CD4-positive, CD25-positive, alpha-beta regulatory T cell (primary cell): Measurements from ENCODE around the gene MRPS18A. TPM values are rescaled to one million over a fixed set of nuclear protein-coding genes. Genes with fewer than 3 reads are reported as not detected.
A peak's percentile ranks its signal among the peaks of the same experiment; 100 is the strongest.
"Not testable (repeated sequence)": the region's sequence is repeated elsewhere in the genome, so short reads cannot be mapped to it uniquely, and the experiment has no call there.

Experiments used
- ATAC-seq, 2 donors: fragments of 150-1000 bp; cut with Tn5 transposase; one replicate each; pipeline ENCODE4 v1.10.0; 2021; ENCODE audit warnings: low read depth in 2 of 2, moderate number of reproducible peaks in 2 of 2, moderate library complexity in 1 of 2
- DNase-seq, 3 donors: peaks; one replicate each; pipeline versions ENCODE4 v3.0.0 to v3.0.0-alpha.2; 2012 to 2022; ENCODE audit warnings: mixed read lengths in 1 of 3
- H3K27ac ChIP-seq: one replicate; pipeline ENCODE4 v1.7.0; 2013; ENCODE audit warnings: mild to moderate bottlenecking, low read length; ENCODE audit not compliant: insufficient read depth, poor library complexity, severe bottlenecking
- H3K27me3 ChIP-seq: one replicate; pipeline ENCODE4 v1.7.0; 2013; ENCODE audit warnings: low read length; ENCODE audit not compliant: control insufficient read depth, insufficient read depth
- H3K36me3 ChIP-seq: one replicate; pipeline ENCODE4 v1.7.0; 2013; ENCODE audit warnings: mild to moderate bottlenecking, low read length, moderate library complexity; ENCODE audit not compliant: control insufficient read depth, insufficient read depth
- H3K4me1 ChIP-seq: 2 replicates; pipeline ENCODE4 v1.7.0; 2013; ENCODE audit warnings: mild to moderate bottlenecking, low read length; ENCODE audit not compliant: insufficient read depth, control insufficient read depth, poor library complexity, severe bottlenecking
- H3K4me3 ChIP-seq: one replicate; pipeline ENCODE4 v1.7.0; 2013; ENCODE audit warnings: low read depth, mild to moderate bottlenecking, low read length, moderate library complexity
- H3K9me3 ChIP-seq, 2 experiments: 1 replicate in 1 of 2; 2 replicates in 1 of 2; pipeline ENCODE4 v1.7.0; 2013; ENCODE audit warnings: low read length in 2 of 2, mild to moderate bottlenecking in 1 of 2, moderate library complexity in 1 of 2; ENCODE audit not compliant: control insufficient read depth in 2 of 2
- H3K27ac Mint-ChIP-seq, 3 donors: one replicate each; pipeline ENCODE4 v1.8.0; 2020 to 2022; ENCODE audit warnings: mild to moderate bottlenecking in 3 of 3, mixed read lengths in 3 of 3, moderate library complexity in 2 of 3
- H3K27me3 Mint-ChIP-seq: one replicate; pipeline ENCODE4 v1.8.0; 2022; ENCODE audit warnings: mild to moderate bottlenecking, mixed read lengths
- H3K36me3 Mint-ChIP-seq: one replicate; pipeline ENCODE4 v1.8.0; 2020; ENCODE audit warnings: mixed read lengths
- H3K4me1 Mint-ChIP-seq, 4 donors: one replicate each; pipeline ENCODE4 v1.8.0; 2020 to 2022; ENCODE audit warnings: mixed read lengths in 4 of 4, mild to moderate bottlenecking in 1 of 4
- H3K4me3 Mint-ChIP-seq, 4 donors: one replicate each; pipeline ENCODE4 v1.8.0; 2020 to 2022; ENCODE audit warnings: mild to moderate bottlenecking in 4 of 4, mixed read lengths in 4 of 4, moderate library complexity in 3 of 4
- H3K9me3 Mint-ChIP-seq, 7 donors: one replicate each; pipeline ENCODE4 v1.8.0; 2020 to 2022; ENCODE audit warnings: mixed read lengths in 7 of 7, mild to moderate bottlenecking in 3 of 7, moderate library complexity in 2 of 7
- polyA plus RNA-seq, 4 donors: library from polyadenylated mRNA; unstranded; fragments of 300-500 nt; fragmentation: Illumina TruSeq; gene quantifications; one replicate each; pipeline ENCODE4 v1.2.3, GENCODE V29; 2021
- total RNA-seq: library from RNA; stranded (reverse); gene quantifications from one replicate; pipeline ENCODE4 v1.2.3, GENCODE V29; 2022

The MRPS18A gene
- total and polyA plus RNA-seq, 5 donors from 2014 or later = 24.3 to 73.8 (median 68.6) TPM

DNA sequence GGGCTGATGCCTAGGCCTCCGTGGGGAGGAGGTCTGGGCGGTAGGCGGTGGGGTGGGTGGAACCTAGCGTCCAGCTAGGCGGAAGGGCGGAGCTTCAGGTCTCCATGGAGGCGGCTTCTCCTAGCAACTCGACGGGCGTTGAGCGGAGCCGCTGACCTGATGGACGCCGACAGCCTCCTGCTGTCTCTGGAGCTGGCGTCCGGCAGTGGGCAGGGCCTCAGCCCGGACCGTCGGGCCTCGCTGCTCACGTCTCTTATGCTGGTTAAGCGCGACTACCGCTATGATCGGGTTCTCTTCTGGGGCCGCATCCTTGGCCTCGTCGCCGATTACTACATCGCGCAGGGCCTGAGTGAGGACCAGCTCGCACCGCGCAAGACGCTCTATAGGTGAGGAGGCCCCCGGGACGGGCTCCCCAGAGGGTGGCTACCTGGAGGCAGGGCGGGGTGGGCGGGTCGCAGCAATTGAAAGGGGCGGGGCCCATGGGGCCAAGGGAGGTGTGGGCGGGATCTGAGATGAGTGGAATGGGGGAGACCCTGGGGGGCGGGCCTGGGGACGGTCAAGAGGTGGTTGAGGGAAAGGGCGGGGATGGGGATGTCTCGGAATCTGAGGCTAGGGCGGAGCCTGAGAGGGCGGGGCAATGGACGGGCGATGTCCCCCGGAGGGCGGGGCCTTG is 42.5 kb downstream of the MRPS18A start, which contains the start of gene RSPH9:
RSPH9 (plus strand) TSS at position 97 of the 673 bp plus-strand sequence; CDS start at position 160, 63 bp downstream.
- H3K27ac ChIP-seq = peak within 1 kb of the TSS; percentile 23
- peaks cover 23% of the 10 kb centered on the region for H3K36me3 ChIP-seq
- Mint-ChIP-seq H3K27ac (peak within 1 kb of the TSS in 2 of 3 donors; percentile 48 to 76), H3K9me3 (no peaks in the 10 kb centered on the region), H3K4me1 (peaks cover 10 to 30% (median 21%) of the 10 kb centered on the region in 4 donors), H3K27me3 (no peaks in the 10 kb centered on the region), H3K4me3 (peak within 1 kb of the TSS; percentile 80 to 96 (median 84)), H3K36me3 (peaks cover 18% of the 10 kb centered on the region)
- peak; percentile 45 to 71 (median 61) for DNase-seq
- H3K9me3 ChIP-seq = no peaks in the 10 kb centered on the region
- ATAC-seq = peak; percentile 75 to 80
- peaks cover 11% of the 10 kb centered on the region for H3K4me1 ChIP-seq
- peak within 1 kb of the TSS; percentile 51 for H3K4me3 ChIP-seq
- no peaks in the 10 kb centered on the region for H3K27me3 ChIP-seq

DNA sequence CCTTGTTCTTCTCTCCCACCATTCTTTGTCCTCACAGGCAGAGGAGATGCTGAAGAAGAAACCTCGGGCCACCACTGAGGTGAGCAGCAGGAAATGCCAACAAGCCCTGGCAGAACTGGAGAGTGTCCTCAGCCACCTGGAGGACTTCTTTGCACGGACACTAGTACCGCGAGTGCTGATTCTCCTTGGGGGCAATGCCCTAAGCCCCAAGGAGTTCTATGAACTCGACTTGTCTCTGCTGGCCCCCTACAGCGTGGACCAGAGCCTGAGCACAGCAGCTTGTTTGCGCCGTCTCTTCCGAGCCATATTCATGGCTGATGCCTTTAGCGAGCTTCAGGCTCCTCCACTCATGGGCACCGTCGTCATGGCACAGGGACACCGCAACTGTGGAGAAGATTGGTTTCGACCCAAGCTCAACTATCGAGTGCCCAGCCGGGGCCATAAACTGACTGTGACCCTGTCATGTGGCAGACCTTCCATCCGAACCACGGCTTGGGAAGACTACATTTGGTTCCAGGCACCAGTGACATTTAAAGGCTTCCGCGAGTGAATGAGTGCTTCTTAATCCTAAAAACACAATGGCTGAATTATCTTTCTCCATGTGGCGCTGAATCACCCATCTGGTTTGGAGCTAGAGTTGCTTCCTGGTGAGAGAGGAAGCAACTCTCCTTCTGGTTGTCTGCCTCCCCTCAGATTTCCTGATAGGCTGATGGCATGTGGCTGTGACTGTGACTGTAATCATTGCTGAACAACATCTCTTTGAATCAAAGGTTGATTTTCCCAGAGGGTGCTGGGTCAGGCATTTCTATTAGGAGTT is 47.4 kb downstream of the MRPS18A start:
- H3K27me3 ChIP-seq = no peaks in the 10 kb centered on the region
- ATAC-seq (no peak), DNase-seq (no peak)
- H3K9me3 ChIP-seq = no peaks in the 10 kb centered on the region
- Mint-ChIP-seq H3K36me3 (peaks cover 26% of the 10 kb centered on the region), H3K9me3 (no peaks in the 10 kb centered on the region), H3K4me3 (peak overlapping the region in 3 of 4 donors; percentile 22 to 81 (median 35)), H3K4me1 (peaks cover 17 to 72% (median 41%) of the 10 kb centered on the region in 4 donors), H3K27ac (peak overlapping the region in 1 of 3 donors; percentile 26), H3K27me3 (no peaks in the 10 kb centered on the region)
- no peak overlapping the region for H3K4me3 ChIP-seq
- H3K4me1 ChIP-seq = peaks cover 47% of the 10 kb centered on the region
- peaks cover 36% of the 10 kb centered on the region for H3K36me3 ChIP-seq
- no peak overlapping the region for H3K27ac ChIP-seq

DNA sequence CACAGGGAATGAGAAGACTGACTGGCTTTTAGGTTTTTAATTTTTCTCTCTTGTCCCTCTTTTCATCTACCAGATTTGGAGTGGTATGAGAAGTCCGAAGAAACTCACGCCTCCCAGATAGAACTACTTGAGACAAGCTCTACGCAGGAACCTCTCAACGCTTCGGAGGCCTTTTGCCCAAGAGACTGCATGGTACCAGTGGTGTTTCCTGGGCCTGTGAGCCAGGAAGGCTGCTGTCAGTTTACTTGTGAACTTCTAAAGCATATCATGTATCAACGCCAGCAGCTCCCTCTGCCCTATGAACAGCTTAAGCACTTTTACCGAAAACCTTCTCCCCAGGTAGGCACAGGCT is 51.3 kb downstream of the MRPS18A start:
- DNase-seq = peak in 2 of 3 donors; percentile 14 to 61
- H3K27me3 Mint-ChIP-seq = no peaks in the 10 kb centered on the region
- H3K4me3 Mint-ChIP-seq = peak overlapping the region; percentile 98 to 100 (median 98)
- H3K27ac Mint-ChIP-seq = peak overlapping the region; percentile 93 to 98 (median 97)
- Histone ChIP-seq H3K36me3 (peaks cover 23% of the 10 kb centered on the region), H3K4me1 (peaks cover 47% of the 10 kb centered on the region), H3K27ac (peak overlapping the region; percentile 78), H3K9me3 (no peaks in the 10 kb centered on the region), H3K27me3 (no peaks in the 10 kb centered on the region), H3K4me3 (peak overlapping the region; percentile 92)
- peaks cover 18 to 63% (median 37%) of the 10 kb centered on the region in 4 donors for H3K4me1 Mint-ChIP-seq
- peaks cover 15% of the 10 kb centered on the region for H3K36me3 Mint-ChIP-seq
- peak; percentile 13 to 19 for ATAC-seq
- H3K9me3 Mint-ChIP-seq = no peaks in the 10 kb centered on the region

DNA sequence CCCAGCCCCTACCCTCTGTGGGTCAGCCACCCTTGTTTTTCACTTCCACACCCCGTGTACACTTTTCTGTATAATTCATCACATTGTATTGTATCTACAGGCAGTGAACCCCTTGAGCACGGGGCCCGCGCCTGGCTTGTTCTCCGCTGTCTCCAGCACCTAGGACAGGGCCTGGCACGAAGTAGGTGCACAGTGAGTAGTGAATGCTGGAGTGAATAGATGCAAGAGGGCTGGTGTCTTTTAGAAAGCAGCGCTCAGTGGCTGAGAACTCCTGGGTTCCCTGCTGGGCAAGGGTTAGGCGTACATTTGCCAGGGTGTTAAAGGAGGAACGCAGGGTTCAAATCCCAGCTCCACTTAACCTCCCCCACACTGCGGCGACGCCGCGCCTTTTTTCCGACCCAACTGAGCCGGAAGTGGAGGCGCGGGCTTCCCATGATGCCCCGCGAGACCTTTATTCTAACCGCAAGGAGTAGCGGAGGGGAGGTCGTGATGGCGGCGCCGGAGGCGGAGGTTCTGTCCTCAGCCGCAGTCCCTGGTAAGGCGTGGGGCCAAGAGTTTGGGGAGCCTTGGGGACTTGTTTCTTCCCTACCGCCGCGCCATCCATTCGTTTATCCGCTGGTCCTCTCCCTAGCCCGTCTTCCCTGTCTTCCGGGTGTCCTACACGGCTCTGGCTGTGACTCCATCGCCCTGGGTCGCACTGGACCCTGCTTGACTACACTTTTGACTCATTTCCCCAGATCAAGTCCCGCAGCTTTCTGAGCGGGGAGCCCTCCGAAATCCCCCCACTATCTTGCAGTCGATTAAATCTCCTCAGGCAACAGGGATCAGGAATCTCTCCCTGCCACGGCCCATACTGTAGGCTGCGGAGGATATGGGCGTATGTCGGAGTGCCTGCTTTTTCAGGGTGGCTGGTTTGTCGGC is 51.9 kb downstream of the MRPS18A start, which contains the start of gene MAD2L1BP:
MAD2L1BP (plus strand) TSS at position 454 of the 921 bp plus-strand sequence; CDS start at position 490, 36 bp downstream.
- Histone ChIP-seq H3K27me3 (no peaks in the 10 kb centered on the region), H3K4me1 (peaks cover 47% of the 10 kb centered on the region), H3K9me3 (no peaks in the 10 kb centered on the region), H3K4me3 (peak within 1 kb of the TSS; percentile 92), H3K36me3 (peaks cover 18% of the 10 kb centered on the region), H3K27ac (peak within 1 kb of the TSS; percentile 78)
- DNase-seq = peak; percentile 78 to 91 (median 89)
- ATAC-seq = peak; percentile 87 to 88
- H3K36me3 Mint-ChIP-seq = peaks cover 14% of the 10 kb centered on the region
- H3K4me1 Mint-ChIP-seq = peaks cover 18 to 66% (median 36%) of the 10 kb centered on the region in 4 donors
- H3K4me3 Mint-ChIP-seq = peak within 1 kb of the TSS; percentile 98 to 100 (median 98)
- peak within 1 kb of the TSS; percentile 93 to 98 (median 97) for H3K27ac Mint-ChIP-seq
- H3K9me3 Mint-ChIP-seq = no peaks in the 10 kb centered on the region
- no peaks in the 10 kb centered on the region for H3K27me3 Mint-ChIP-seq

DNA sequence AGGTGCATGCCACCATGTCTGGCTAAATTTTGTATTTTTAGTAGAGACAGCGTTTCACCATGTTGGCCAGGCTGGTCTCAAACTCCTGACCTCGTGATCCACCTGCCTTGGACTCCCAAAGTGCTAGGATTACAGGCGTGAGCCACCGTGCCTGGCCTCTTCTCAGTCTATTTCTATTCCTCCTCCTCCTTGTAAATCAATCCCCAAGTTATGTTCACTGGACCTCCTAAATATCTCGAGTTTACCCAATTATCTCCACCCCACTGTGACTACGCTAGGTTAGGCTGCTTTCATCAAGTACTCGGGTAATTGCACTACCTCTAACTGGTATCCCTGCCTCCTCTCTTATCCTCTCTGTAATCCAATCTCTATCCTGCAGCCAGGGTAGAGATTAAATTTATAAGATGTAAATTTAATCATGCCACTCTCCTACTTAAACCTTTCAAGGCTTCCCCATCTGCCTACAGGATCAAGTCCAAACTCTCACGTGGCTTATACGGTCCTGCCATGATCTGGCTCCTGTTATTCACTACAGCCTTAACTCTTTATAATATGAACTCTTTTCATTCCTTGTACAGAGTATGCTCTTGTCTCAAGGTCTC is 52.8 kb downstream of the MRPS18A start:
- peak overlapping the region; percentile 92 for H3K4me3 ChIP-seq

DNA sequence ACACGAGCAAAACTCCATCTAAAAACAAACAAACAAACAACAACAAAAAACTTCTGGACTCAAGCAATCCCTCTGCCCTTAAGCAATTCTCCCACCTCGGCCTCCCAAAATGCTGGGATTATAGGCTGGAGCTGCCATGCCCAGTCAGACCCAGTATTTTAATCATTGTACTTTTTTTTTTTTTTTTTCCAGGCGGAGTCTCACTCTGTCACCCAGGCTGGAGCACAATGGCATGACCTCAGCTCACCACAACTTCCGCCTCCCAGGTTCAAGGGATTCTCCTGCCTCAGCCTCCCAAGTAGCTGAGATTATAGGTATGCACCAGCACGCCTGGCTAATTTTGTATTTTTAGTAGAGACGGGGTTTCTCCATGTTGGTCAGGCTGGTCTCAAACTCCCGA is 54.6 kb downstream of the MRPS18A start:
- not testable (repeated sequence) for H3K9me3 ChIP-seq, H3K36me3 Mint-ChIP-seq, H3K4me3 ChIP-seq, ATAC-seq, H3K27ac Mint-ChIP-seq, H3K27me3 ChIP-seq, H3K4me3 Mint-ChIP-seq, H3K36me3 ChIP-seq, DNase-seq, H3K27ac ChIP-seq, H3K9me3 Mint-ChIP-seq, H3K27me3 Mint-ChIP-seq
- peaks cover 20 to 57% (median 35%) of the 10 kb centered on the region in 4 donors for H3K4me1 Mint-ChIP-seq
- peaks cover 46% of the 10 kb centered on the region for H3K4me1 ChIP-seq

More for the DNA sequence above, 52.8 kb downstream of the MRPS18A start:
- Mint-ChIP-seq H3K27me3 (no peaks in the 10 kb centered on the region), H3K27ac (peak overlapping the region; percentile 93 to 98 (median 97)), H3K4me3 (peak overlapping the region; percentile 98 to 100 (median 98)), H3K36me3 (peaks cover 6% of the 10 kb centered on the region), H3K4me1 (peaks cover 20 to 62% (median 37%) of the 10 kb centered on the region in 4 donors), H3K9me3 (no peaks in the 10 kb centered on the region)
- H3K36me3 ChIP-seq = peaks cover 9% of the 10 kb centered on the region
- no peaks in the 10 kb centered on the region for H3K9me3 ChIP-seq
- DNase-seq (no peak), ATAC-seq (no peak)
- no peaks in the 10 kb centered on the region for H3K27me3 ChIP-seq
- H3K4me1 ChIP-seq = peaks cover 53% of the 10 kb centered on the region
- H3K27ac ChIP-seq = peak overlapping the region; percentile 78
